MM.1S (cell line): ENCODE data around the gene FLNC.

ENCODE experiments used
- DNase-seq: peaks from one replicate; pipeline ENCODE4 v3.0.0-alpha.2; 2015
- H2AFZ ChIP-seq: fragments of 300-600 bp; sonication (generic); 2 replicates; pipeline ENCODE4 v1.6.0; 2016; ENCODE audit warnings: antibody characterized with exemption, low read length
- H3F3A ChIP-seq: fragments of 300-600 bp; sonication (generic); 2 replicates; pipeline ENCODE4 v1.6.1; 2016; ENCODE audit warnings: mild to moderate bottlenecking, antibody characterized with exemption, low read length, moderate library complexity, mixed read lengths; ENCODE audit not compliant: insufficient read depth
- H3K27ac ChIP-seq: fragments of 300-600 bp; sonication (generic); 2 replicates; pipeline ENCODE4 v1.5.1; 2016; ENCODE audit warnings: mild to moderate bottlenecking, low read length
- H3K27me3 ChIP-seq: fragments of 300-600 bp; sonication (generic); replicated peaks from 2 replicates; pipeline ENCODE4 v1.6.0; 2016; ENCODE audit warnings: low read length; ENCODE audit not compliant: insufficient read depth
- H3K36me3 ChIP-seq: fragments of 300-600 bp; sonication (generic); replicated peaks from 2 replicates; pipeline ENCODE4 v1.6.1; 2016; ENCODE audit warnings: mild to moderate bottlenecking, low read length, mixed read lengths; ENCODE audit not compliant: insufficient read depth
- H3K4me1 ChIP-seq: fragments of 300-600 bp; sonication (generic); 2 replicates; pipeline ENCODE4 v1.6.1; 2016; ENCODE audit warnings: low read length, mixed read lengths
- H3K4me2 ChIP-seq: fragments of 300-600 bp; sonication (generic); 2 replicates; pipeline ENCODE4 v1.6.0; 2016; ENCODE audit warnings: low read depth, low read length
- H3K4me3 ChIP-seq: fragments of 300-600 bp; sonication (generic); 2 replicates; pipeline ENCODE4 v1.5.1; 2016; ENCODE audit warnings: low read length, mixed read lengths
- H3K79me2 ChIP-seq: fragments of 300-600 bp; sonication (generic); 2 replicates; pipeline ENCODE4 v1.6.1; 2016; ENCODE audit warnings: mixed run types, low read length, mixed read lengths
- H3K9ac ChIP-seq: fragments of 300-600 bp; sonication (generic); 2 replicates; pipeline ENCODE4 v1.6.1; 2016; ENCODE audit warnings: low read length, mixed read lengths
- H3K9me2 ChIP-seq: fragments of 300-600 bp; sonication (generic); replicated peaks from 2 replicates; pipeline ENCODE4 v1.6.1; 2016; ENCODE audit warnings: mild to moderate bottlenecking, low read length, mixed read lengths; ENCODE audit not compliant: insufficient read depth
- H3K9me3 ChIP-seq: fragments of 300-600 bp; sonication (generic); replicated peaks from 2 replicates; pipeline ENCODE4 v1.6.1; 2016; ENCODE audit warnings: mild to moderate bottlenecking, low read length, mixed read lengths; ENCODE audit not compliant: insufficient read depth
- H4K20me1 ChIP-seq: fragments of 300-600 bp; sonication (generic); 2 replicates; pipeline ENCODE4 v1.6.1; 2016; ENCODE audit warnings: mild to moderate bottlenecking, low read length, moderate library complexity, mixed read lengths; ENCODE audit not compliant: insufficient read depth
- EZH2 ChIP-seq: fragments of 300-600 bp; sonication (generic); optimal IDR thresholded peaks from 2 replicates; pipeline ENCODE3; 2017; ENCODE audit warnings: low read depth, mild to moderate bottlenecking, antibody characterized with exemption, low read length, mixed read lengths
- EZH2phosphoT487 ChIP-seq: fragments of 300-600 bp; sonication (generic); IDR thresholded peaks from 2 replicates; pipeline ENCODE4 v1.6.1; 2018; ENCODE audit warnings: antibody characterized with exemption, low read length
- TF ChIP-seq, protein P1 (sequence below): fragments of 300-600 bp; sonication (generic); IDR thresholded peaks from 2 replicates; pipeline ENCODE4 v1.5.1; 2016; ENCODE audit warnings: antibody characterized with exemption, low read length, mixed read lengths

The FLNC gene

DNA sequence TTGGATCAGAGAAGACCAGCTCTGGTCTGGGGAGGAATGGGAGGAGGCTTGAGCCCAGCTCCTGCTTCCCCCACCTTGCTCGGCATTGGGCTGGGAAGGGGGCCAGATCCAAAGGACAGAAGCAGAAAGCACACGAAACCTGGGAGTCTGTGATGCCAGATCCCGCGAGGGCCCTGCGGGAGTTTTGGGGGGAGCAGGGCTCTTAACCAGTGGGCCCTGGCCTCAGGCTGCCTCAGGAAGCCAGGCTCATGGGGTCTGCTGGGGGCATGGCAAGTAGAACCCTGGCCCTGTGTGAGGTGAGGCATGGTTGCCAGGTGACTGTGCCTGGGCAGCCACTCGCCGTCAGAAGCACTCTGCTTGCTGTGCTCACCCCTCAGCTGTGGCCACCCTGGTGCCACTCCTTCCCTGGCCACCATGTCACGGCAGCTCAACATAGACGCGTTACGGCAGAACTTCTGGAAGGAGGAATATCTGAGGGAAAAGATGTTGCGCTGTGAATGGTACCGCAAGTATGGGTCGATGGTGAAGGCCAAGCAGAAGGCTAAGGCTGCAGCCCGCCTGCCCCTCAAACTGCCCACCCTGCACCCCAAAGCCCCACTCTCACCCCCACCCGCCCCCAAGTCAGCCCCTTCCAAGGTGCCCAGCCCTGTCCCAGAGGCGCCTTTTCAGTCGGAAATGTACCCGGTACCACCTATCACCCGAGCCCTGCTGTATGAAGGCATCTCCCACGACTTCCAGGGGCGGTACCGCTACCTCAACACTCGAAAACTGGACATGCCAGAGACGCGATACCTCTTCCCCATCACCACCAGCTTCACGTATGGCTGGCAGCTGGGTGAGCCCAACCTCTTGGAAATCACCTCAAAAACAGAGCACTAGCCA, 36.0 kb downstream of the FLNC start:
- H3K79me2 ChIP-seq: peaks cover 31% of the 10 kb centered on the region
- DNase-seq: no peak
- H3K27me3 ChIP-seq: no peaks in the 10 kb centered on the region
- no peak overlapping the region for H3K4me2 ChIP-seq
- H3K9me3 ChIP-seq: no peaks in the 10 kb centered on the region
- H4K20me1 ChIP-seq: no peaks in the 10 kb centered on the region
- H3K9me2 ChIP-seq: no peaks in the 10 kb centered on the region
- H3K36me3 ChIP-seq: no peaks in the 10 kb centered on the region
- peaks cover 12% of the 10 kb centered on the region; the same call in 1 of the 2 replicates for H3F3A ChIP-seq
- H3K4me1 ChIP-seq: peaks cover 8% of the 10 kb centered on the region
- TF ChIP-seq EZH2phosphoT487: no peak
- no peak for TF ChIP-seq EZH2
- TF ChIP-seq, protein P1, sequence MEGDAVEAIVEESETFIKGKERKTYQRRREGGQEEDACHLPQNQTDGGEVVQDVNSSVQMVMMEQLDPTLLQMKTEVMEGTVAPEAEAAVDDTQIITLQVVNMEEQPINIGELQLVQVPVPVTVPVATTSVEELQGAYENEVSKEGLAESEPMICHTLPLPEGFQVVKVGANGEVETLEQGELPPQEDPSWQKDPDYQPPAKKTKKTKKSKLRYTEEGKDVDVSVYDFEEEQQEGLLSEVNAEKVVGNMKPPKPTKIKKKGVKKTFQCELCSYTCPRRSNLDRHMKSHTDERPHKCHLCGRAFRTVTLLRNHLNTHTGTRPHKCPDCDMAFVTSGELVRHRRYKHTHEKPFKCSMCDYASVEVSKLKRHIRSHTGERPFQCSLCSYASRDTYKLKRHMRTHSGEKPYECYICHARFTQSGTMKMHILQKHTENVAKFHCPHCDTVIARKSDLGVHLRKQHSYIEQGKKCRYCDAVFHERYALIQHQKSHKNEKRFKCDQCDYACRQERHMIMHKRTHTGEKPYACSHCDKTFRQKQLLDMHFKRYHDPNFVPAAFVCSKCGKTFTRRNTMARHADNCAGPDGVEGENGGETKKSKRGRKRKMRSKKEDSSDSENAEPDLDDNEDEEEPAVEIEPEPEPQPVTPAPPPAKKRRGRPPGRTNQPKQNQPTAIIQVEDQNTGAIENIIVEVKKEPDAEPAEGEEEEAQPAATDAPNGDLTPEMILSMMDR: no peak
- H3K4me3 ChIP-seq: no peak overlapping the region
- no peak overlapping the region for H3K9ac ChIP-seq
- H3K27ac ChIP-seq: no peak overlapping the region
- H2AFZ ChIP-seq: no peak overlapping the region

DNA sequence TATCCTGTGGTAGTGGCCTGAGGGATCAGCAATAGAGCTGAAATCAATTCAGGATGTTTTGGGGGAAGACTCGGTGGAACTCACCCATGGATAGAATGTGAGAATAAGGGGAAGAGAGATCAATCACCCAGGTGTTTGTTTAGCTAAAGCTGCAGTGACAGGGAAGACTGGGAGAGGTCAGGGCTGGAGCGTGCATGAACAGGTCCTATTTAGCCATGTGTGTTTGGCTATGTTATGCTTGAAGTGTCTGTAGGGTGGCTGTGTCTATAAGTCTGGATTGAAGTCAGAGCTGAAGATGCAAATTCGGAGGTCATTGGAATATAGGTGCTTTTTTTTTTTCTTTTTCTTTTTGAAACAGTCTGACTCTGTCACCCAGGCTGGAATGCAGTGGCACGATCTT, 37.0 kb downstream of the FLNC start:
- H3K4me3 ChIP-seq: no peak overlapping the region
- peaks cover 31% of the 10 kb centered on the region for H3K79me2 ChIP-seq
- no peak overlapping the region for H3K9ac ChIP-seq
- H3K9me3 ChIP-seq: no peaks in the 10 kb centered on the region
- no peak overlapping the region for H2AFZ ChIP-seq
- no peaks in the 10 kb centered on the region for H4K20me1 ChIP-seq
- H3K4me2 ChIP-seq: no peak overlapping the region
- no peaks in the 10 kb centered on the region for H3K27me3 ChIP-seq
- H3F3A ChIP-seq: peaks cover 12% of the 10 kb centered on the region; the same call in 1 of the 2 replicates
- DNase-seq: no peak
- TF ChIP-seq, protein P1: no peak
- H3K36me3 ChIP-seq: no peaks in the 10 kb centered on the region
- peaks cover 5% of the 10 kb centered on the region for H3K4me1 ChIP-seq
- H3K27ac ChIP-seq: no peak overlapping the region
- no peaks in the 10 kb centered on the region for H3K9me2 ChIP-seq

DNA sequence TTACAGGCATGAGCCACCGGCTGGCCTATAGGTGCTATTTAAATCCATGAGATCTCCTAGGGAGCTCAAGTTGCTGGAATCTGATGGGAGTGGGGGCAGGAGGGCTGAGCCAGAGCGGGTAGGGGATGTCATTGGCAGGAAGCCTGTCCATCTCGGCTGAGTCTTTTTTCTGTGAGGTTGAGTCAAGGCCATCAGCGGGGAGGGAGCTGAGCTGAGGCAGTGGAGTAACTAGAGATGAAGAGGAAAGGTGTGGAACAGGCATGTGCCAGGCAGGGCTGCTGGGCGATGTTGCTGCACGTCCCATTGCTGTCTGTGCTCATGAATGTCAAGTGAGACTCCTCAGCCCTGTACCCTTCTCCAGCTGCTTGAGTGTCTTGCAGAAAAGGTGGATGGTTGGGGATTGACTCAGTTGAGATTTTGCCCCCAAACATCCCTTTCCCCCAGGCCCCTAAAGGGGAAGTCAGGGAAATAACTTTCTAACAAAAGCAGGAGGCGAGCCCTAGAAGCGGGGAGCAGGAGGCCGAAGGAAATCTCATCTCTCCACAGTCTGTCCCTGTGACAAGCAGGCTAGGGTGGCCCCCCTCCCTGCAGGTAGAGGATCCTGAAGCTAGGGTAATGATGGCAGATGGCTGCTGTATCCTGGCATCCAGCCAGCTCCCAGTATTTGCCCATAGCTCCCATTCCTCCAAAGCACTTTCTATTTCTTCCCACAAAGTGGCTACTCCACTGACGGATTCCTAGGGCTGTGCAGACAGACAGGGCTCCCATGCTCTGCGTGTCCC, 37.8 kb downstream of the FLNC start:
- H3K4me1 ChIP-seq: 0 out of 2 replicates have a peak, but pooled peaks cover 4% of the 10 kb centered on the region
- no peak for DNase-seq

More for the DNA sequence above, 37.8 kb downstream of the FLNC start:
- Histone ChIP-seq H3K9ac (no peak overlapping the region), H3K79me2 (peaks cover 27% of the 10 kb centered on the region), H3K9me3 (no peaks in the 10 kb centered on the region), H3K27ac (no peak overlapping the region), H3K4me3 (no peak overlapping the region), H3K36me3 (no peaks in the 10 kb centered on the region), H4K20me1 (no peaks in the 10 kb centered on the region), H3F3A (peaks cover 12% of the 10 kb centered on the region; the same call in 1 of the 2 replicates), H3K27me3 (no peaks in the 10 kb centered on the region), H2AFZ (no peak overlapping the region), H3K4me2 (peak overlapping the region; percentile 97), H3K9me2 (no peaks in the 10 kb centered on the region)
- no peak for TF ChIP-seq EZH2phosphoT487
- TF ChIP-seq, protein P1: no peak
- TF ChIP-seq EZH2: no peak
